Vagina (tissue), 2 donors: ENCODE data around the gene ANKRD18A. TPM values are rescaled to one million over a fixed set of nuclear protein-coding genes. Genes with fewer than 3 reads are reported as not detected.

ENCODE experiments used
- DNase-seq, 2 donors: peaks; one replicate each; pipeline ENCODE4 v3.0.0-alpha.2; 2017; ENCODE audit errors: extremely low spot score in 2 of 2
- H3K27ac ChIP-seq: fragments of 200-600 bp; sonication (generic); one replicate; pipeline ENCODE4 v1.5.1; 2019
- H3K27me3 ChIP-seq: fragments of 200-600 bp; sonication (generic); one replicate; pipeline ENCODE4 v1.5.1; 2019
- H3K36me3 ChIP-seq, 2 donors: fragments of 200-600 bp; sonication (generic); one replicate each; pipeline ENCODE4 v1.5.1; 2017 to 2019
- H3K4me1 ChIP-seq: fragments of 200-600 bp; sonication (generic); one replicate; pipeline ENCODE4 v1.5.1; 2019
- H3K4me3 ChIP-seq, 2 donors: fragments of 200-600 bp; sonication (generic); 1 replicate in 1 of 2; 2 replicates in 1 of 2; pipeline ENCODE4 v1.5.1; 2016 to 2019
- H3K9me3 ChIP-seq: fragments of 200-600 bp; sonication (generic); one replicate; pipeline ENCODE4 v1.5.1; 2019
- CTCF ChIP-seq, 3 experiments: fragments of 450-650 bp in 2 of 3; fragments of 200-600 bp in 1 of 3; sonication (generic) in 1 of 3; IDR thresholded peaks; one replicate each; pipeline ENCODE4 v1.5.1; 2017 to 2019; ENCODE audit warnings: antibody characterized with exemption in 3 of 3, mild to moderate bottlenecking in 2 of 3, moderate library complexity in 2 of 3
- POLR2A ChIP-seq, 2 donors: fragments of 450-650 bp; IDR thresholded peaks; one replicate each; pipeline ENCODE4 v1.6.1; 2017; ENCODE audit warnings: antibody characterized with exemption in 2 of 2, mild to moderate bottlenecking in 2 of 2, moderate library complexity in 2 of 2
- POLR2AphosphoS5 ChIP-seq, 2 donors: sonication (generic); formaldehyde crosslinking; IDR thresholded peaks; one replicate each; pipeline ENCODE4 v1.9.0; 2017; ENCODE audit warnings: antibody characterized with exemption in 2 of 2, mild to moderate bottlenecking in 2 of 2, low read depth in 1 of 2; ENCODE audit not compliant: insufficient read depth in 1 of 2
- intact Hi-C: fragments of 100-400 bp; cut with DNase I; formaldehyde crosslinking; loops from one replicate; pipeline ENCODE4 v1.15.1; 2023
- total RNA-seq: library from RNA; depleted of rRNA; stranded (reverse); fragments of >200 nt; gene quantifications from one replicate; pipeline ENCODE4 v1.2.3, GENCODE V29; 2016

ANKRD18A gene
- total RNA-seq, 1 donor from 2014 or later, result 1.5 TPM

DNA sequence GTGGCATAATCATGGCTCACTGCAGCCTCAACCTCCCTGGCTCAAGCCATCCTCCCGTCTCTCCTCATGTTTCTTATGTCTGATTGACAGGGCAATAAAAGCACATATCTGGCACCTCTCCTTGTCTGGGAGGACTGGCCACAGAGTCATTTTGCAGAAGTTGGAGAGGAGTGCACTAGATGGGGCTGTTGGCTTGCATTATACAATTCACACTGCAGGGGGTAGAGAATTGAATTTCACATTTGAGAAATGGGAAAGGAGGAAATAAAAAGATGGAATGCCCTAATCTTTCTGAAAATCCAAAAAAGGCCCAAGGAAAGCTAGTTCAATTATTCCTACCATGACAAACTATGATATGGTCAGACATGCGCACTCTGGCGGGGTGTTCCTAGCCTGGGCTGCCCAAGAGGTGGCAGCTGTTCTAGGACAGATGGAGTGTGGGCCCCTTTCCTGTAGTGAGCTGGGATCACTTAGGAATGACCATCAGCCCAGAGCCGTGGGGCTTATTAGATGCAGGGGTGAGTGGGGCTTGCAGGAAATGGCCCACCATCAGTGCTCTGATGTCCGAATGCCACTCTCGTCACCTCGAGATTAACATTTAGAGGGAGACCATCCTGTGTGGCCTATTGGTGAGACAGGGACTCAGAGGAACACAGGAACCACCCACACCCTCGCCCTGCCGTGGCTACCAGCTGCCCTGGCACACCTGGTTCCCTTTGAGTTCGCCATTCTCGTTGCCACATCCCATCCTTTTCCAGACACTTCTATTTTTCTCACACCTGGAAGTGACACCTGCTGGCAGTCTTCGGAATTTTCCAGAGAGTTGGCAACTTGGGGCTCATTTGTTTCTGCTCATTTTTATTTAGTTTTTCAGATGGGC, 21.8 kb upstream of the ANKRD18A start:
- TF ChIP-seq CTCF (IDR thresholded peaks at IDR 0.05) (peak in 1 of 3 experiments; percentile 21), POLR2A (IDR thresholded peaks at IDR 0.05) (no peak)
- Histone ChIP-seq H3K9me3 (no peaks in the 10 kb centered on the region), H3K4me1 (no peaks in the 10 kb centered on the region), H3K4me3 (no peak overlapping the region), H3K36me3 (no peaks in the 10 kb centered on the region), H3K27me3 (no peaks in the 10 kb centered on the region), H3K27ac (no peak overlapping the region)
- no peak for DNase-seq
- intact Hi-C loops, result no loop called here

DNA sequence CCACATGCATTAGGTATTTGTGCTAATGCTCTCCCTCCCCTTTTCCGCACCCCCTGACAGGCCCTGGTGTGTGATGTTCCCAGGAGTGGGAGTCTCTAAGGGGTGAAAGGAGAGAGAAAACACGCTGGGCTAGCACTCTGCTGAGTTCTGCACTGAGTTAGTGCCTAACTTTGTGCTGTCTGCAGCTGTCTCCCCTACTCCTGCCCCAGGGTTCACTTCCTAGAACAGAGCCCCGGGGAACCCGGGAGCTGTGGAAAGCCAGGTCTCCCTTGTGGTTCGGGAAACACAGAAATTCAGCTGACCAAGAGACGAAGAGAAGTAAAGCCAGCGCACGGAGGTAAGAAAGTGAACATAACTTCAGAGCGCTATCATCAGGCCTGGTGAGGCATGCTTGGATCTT, 20.7 kb upstream of the ANKRD18A start:
- Histone ChIP-seq H3K4me1 (no peaks in the 10 kb centered on the region), H3K36me3 (no peaks in the 10 kb centered on the region), H3K9me3 (no peaks in the 10 kb centered on the region), H3K4me3 (no peak overlapping the region), H3K27me3 (no peaks in the 10 kb centered on the region), H3K27ac (no peak overlapping the region)
- intact Hi-C loops, result no loop called here
- no peak for DNase-seq
- TF ChIP-seq CTCF (IDR thresholded peaks at IDR 0.05) (no peak), POLR2A (IDR thresholded peaks at IDR 0.05) (no peak), POLR2AphosphoS5 (IDR thresholded peaks at IDR 0.05; ENCODE audit: insufficient read depth in 1 of 2, low read depth in 1 of 2) (no peak)

GRCh38 chr9:38639577-38639940, 19.2 kb upstream of the ANKRD18A start:
- DNase-seq, result no peak
- intact Hi-C loops, result no loop called here
- Histone ChIP-seq H3K27me3 (no peaks in the 10 kb centered on the region), H3K27ac (no peak overlapping the region), H3K4me1 (no peaks in the 10 kb centered on the region), H3K36me3 (no peaks in the 10 kb centered on the region), H3K4me3 (no peak overlapping the region), H3K9me3 (no peaks in the 10 kb centered on the region)
- TF ChIP-seq POLR2AphosphoS5 (IDR thresholded peaks at IDR 0.05; ENCODE audit: insufficient read depth in 1 of 2, low read depth in 1 of 2) (no peak), POLR2A (IDR thresholded peaks at IDR 0.05) (no peak), CTCF (IDR thresholded peaks at IDR 0.05) (no peak)

DNA sequence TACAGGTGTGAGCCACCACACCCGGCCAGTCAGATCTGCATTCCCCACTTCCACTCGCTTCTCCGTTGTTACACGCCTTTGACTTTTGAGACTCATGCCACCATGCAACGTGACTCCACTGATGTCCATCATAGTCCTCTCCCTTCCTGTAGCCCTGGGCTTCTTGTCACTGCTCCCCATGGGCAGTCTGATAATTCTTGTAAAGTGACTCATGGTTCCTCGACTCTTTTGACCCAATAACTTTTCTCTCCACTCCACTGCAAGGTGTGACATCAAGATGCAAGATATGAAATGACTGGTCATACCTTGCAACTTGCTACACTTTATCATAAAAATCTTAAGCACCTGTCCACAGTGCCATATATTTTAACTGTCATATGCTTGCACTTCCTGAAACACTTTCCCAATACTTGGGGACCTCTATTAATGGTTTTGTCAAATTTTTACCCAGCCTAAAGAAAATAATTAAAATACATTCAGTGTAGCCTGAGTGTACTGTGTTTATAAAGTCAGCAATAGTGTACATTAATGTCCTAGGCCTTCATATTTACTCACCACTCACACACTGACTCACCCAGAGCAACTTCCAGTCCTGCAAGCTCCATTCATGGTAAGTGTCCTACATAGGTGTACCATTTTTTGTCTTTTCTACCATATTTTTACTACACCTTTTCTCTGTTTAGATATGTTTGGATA, 18.6 kb upstream of the ANKRD18A start:
- H3K27me3 ChIP-seq, result no peaks in the 10 kb centered on the region
- TF ChIP-seq POLR2A (IDR thresholded peaks at IDR 0.05) (no peak), CTCF (IDR thresholded peaks at IDR 0.05) (no peak), POLR2AphosphoS5 (IDR thresholded peaks at IDR 0.05; ENCODE audit: insufficient read depth in 1 of 2, low read depth in 1 of 2) (no peak)
- intact Hi-C loops, result no loop called here
- no peak overlapping the region for H3K27ac ChIP-seq
- no peak overlapping the region for H3K4me3 ChIP-seq
- no peak for DNase-seq
- H3K9me3 ChIP-seq, result no peaks in the 10 kb centered on the region
- no peaks in the 10 kb centered on the region for H3K4me1 ChIP-seq
- H3K36me3 ChIP-seq, result no peaks in the 10 kb centered on the region

GRCh38 chr9:38634315-38634714, 13.9 kb upstream of the ANKRD18A start:
- H3K27me3 ChIP-seq, result no peaks in the 10 kb centered on the region
- H3K4me3 ChIP-seq, result no peak overlapping the region
- H3K4me1 ChIP-seq, result no peaks in the 10 kb centered on the region
- no peak for TF ChIP-seq CTCF (IDR thresholded peaks at IDR 0.05)
- TF ChIP-seq POLR2AphosphoS5 (IDR thresholded peaks at IDR 0.05; ENCODE audit: insufficient read depth in 1 of 2, low read depth in 1 of 2), result no peak
- no peak for TF ChIP-seq POLR2A (IDR thresholded peaks at IDR 0.05)
- intact Hi-C loops, result no loop called here
- no peaks in the 10 kb centered on the region for H3K9me3 ChIP-seq
- no peaks in the 10 kb centered on the region for H3K36me3 ChIP-seq
- H3K27ac ChIP-seq, result no peak overlapping the region
- DNase-seq, result no peak
